Measurements from ENCODE around the gene PTPRG. TPM values are rescaled to one million over a fixed set of nuclear protein-coding genes. Genes with fewer than 3 reads are reported as not detected.

The PTPRG gene
- total RNA-seq, 1 donor from 2014 or later = 0.22 TPM

- Mint-ChIP-seq H3K4me1 (no peaks in the 10 kb centered on the region), H3K36me3 (ENCODE audit: low read depth) (no peaks in the 10 kb centered on the region), H3K27me3 (no peaks in the 10 kb centered on the region), H3K9me3 (peaks cover 3% of the 10 kb centered on the region), H3K27ac (no peak overlapping the region), H3K4me3 (no peak overlapping the region)
- TF ChIP-seq CTCF (IDR thresholded peaks at IDR 0.05) = no peak
- ATAC-seq (ENCODE audit: low read depth) (no peak), DNase-seq (no peak)
- ChIA-PET POLR2A (interaction anchor here (0.7 kb wide), 1 partner anchor 204 kb away, joined by 3 read pairs; no protein-coding TSS in a partner anchor), CTCF (no interaction called here)
- intact Hi-C loops (cut with micrococcal nuclease) = no loop called here
Measured at GRCh38 chr3:61862614-61863289, 301.4 kb downstream of the PTPRG start.

- H3K27me3 Mint-ChIP-seq = no peaks in the 10 kb centered on the region
- H3K36me3 Mint-ChIP-seq (ENCODE audit: low read depth) = no peaks in the 10 kb centered on the region
- TF ChIP-seq CTCF (IDR thresholded peaks at IDR 0.05) = no peak
- intact Hi-C loops (cut with micrococcal nuclease) = no loop called here
- H3K4me1 Mint-ChIP-seq = no peaks in the 10 kb centered on the region
- CTCF ChIA-PET = no interaction called here
- DNase-seq (no peak), ATAC-seq (ENCODE audit: low read depth) (no peak)
- no peak overlapping the region for H3K4me3 Mint-ChIP-seq
- POLR2A ChIA-PET = no interaction called here
- peaks cover 3% of the 10 kb centered on the region for H3K9me3 Mint-ChIP-seq
- no peak overlapping the region for H3K27ac Mint-ChIP-seq
Measured at GRCh38 chr3:61863579-61863978, 302.2 kb downstream of the PTPRG start.

- POLR2A ChIA-PET = no interaction called here
- Mint-ChIP-seq H3K36me3 (ENCODE audit: low read depth) (no peaks in the 10 kb centered on the region), H3K9me3 (no peaks in the 10 kb centered on the region), H3K4me1 (no peaks in the 10 kb centered on the region), H3K27me3 (no peaks in the 10 kb centered on the region), H3K27ac (no peak overlapping the region), H3K4me3 (no peak overlapping the region)
- no peak for DNase-seq
- TF ChIP-seq CTCF (IDR thresholded peaks at IDR 0.05) = no peak
- intact Hi-C loops (cut with micrococcal nuclease) = no loop called here
- CTCF ChIA-PET = no interaction called here
- ATAC-seq (ENCODE audit: low read depth) = no peak
Measured at GRCh38 chr3:61864886-61865285, 303.5 kb downstream of the PTPRG start.

- TF ChIP-seq CTCF (IDR thresholded peaks at IDR 0.05) = no peak
- Mint-ChIP-seq H3K27me3 (no peaks in the 10 kb centered on the region), H3K4me3 (no peak overlapping the region), H3K27ac (no peak overlapping the region), H3K4me1 (no peaks in the 10 kb centered on the region), H3K9me3 (no peaks in the 10 kb centered on the region), H3K36me3 (ENCODE audit: low read depth) (no peaks in the 10 kb centered on the region)
- ChIA-PET POLR2A (no interaction called here), CTCF (no interaction called here)
- DNase-seq (no peak), ATAC-seq (ENCODE audit: low read depth) (no peak)
- intact Hi-C loops (cut with micrococcal nuclease) = no loop called here
Measured at GRCh38 chr3:61865466-61866152, 304.2 kb downstream of the PTPRG start.

GRCh38 chr3:61866153-61866542, 304.8 kb downstream of the PTPRG start:
- H3K36me3 Mint-ChIP-seq (ENCODE audit: low read depth) = no peaks in the 10 kb centered on the region
- H3K27ac Mint-ChIP-seq = no peak overlapping the region
- intact Hi-C loops (cut with micrococcal nuclease) = no loop called here
- no peak overlapping the region for H3K4me3 Mint-ChIP-seq
- DNase-seq = no peak
- H3K9me3 Mint-ChIP-seq = no peaks in the 10 kb centered on the region
- H3K27me3 Mint-ChIP-seq = no peaks in the 10 kb centered on the region
- no peak for ATAC-seq (ENCODE audit: low read depth)
- ChIA-PET POLR2A (no interaction called here), CTCF (no interaction called here)
- TF ChIP-seq CTCF (IDR thresholded peaks at IDR 0.05) = no peak
- no peaks in the 10 kb centered on the region for H3K4me1 Mint-ChIP-seq

Data from activated B cell treated with CpG ODN at 0.5 μM for 24 hours (primary cell).